M059J (cell line): ENCODE measurements around the gene FNDC10. TPM values are rescaled to one million over a fixed set of nuclear protein-coding genes. Genes with fewer than 3 reads are reported as not detected.
A peak's percentile ranks its signal among the peaks of the same experiment; 100 is the strongest.
"Not testable (repeated sequence)": the region's sequence is repeated elsewhere in the genome, so short reads cannot be mapped to it uniquely, and the experiment has no call there.

Source experiments
- DNase-seq: peaks from one replicate; pipeline ENCODE4 v3.0.0-alpha.2; 2012; ENCODE audit warnings: low read depth
- total RNA-seq: library from RNA; depleted of rRNA; stranded (reverse); fragments of >200 nt; shearing (Covaris generic); gene quantifications from 2 replicates; pipeline ENCODE4 v1.2.3, GENCODE V29; 2014; rRNA removed

FNDC10 gene
- 1.1 and 6.1 TPM in 2 replicates for total RNA-seq

- no peak for DNase-seq
Measured at GRCh38 chr1:1599935-1600860, at the start of gene FNDC10. Gene FNDC10 (minus strand): TSS chr1:1600135. CDS start chr1:1600015, 120 bp downstream.

- not testable (repeated sequence) for DNase-seq
Measured at GRCh38 chr1:1648265-1648664, 48.3 kb upstream of the FNDC10 start.

GRCh38 chr1:1647567-1648241 is 47.8 kb upstream of the FNDC10 start:
- not testable (repeated sequence) for DNase-seq

- DNase-seq: not testable (repeated sequence)
Measured at GRCh38 chr1:1646326-1646725, 46.4 kb upstream of the FNDC10 start.

GRCh38 chr1:1640711-1641461 is 41.0 kb upstream of the FNDC10 start:
- not testable (repeated sequence) for DNase-seq

GRCh38 chr1:1640081-1640480 is 40.1 kb upstream of the FNDC10 start:
- not testable (repeated sequence) for DNase-seq

GRCh38 chr1:1639368-1639767 is 39.4 kb upstream of the FNDC10 start:
- DNase-seq: not testable (repeated sequence)

- DNase-seq: not testable (repeated sequence)
Measured at GRCh38 chr1:1638528-1638927, 38.6 kb upstream of the FNDC10 start.

GRCh38 chr1:1637479-1637875 is 37.5 kb upstream of the FNDC10 start:
- not testable (repeated sequence) for DNase-seq

- DNase-seq: not testable (repeated sequence)
Measured at GRCh38 chr1:1636621-1637478, 36.9 kb upstream of the FNDC10 start.

- not testable (repeated sequence) for DNase-seq
Measured at GRCh38 chr1:1634613-1635012, 34.7 kb upstream of the FNDC10 start.

GRCh38 chr1:1633409-1633808 is 33.5 kb upstream of the FNDC10 start:
- DNase-seq: not testable (repeated sequence)

- no peak for DNase-seq
Measured at GRCh38 chr1:1631782-1632420, 32.0 kb upstream of the FNDC10 start, which contains the start of gene MMP23B. Gene MMP23B (plus strand): TSS chr1:1632173. CDS start chr1:1632219, 46 bp downstream.

GRCh38 chr1:1630965-1631781 is 31.2 kb upstream of the FNDC10 start:
- DNase-seq: no peak

GRCh38 chr1:1630191-1630964 is 30.4 kb upstream of the FNDC10 start:
- no peak for DNase-seq

- no peak for DNase-seq
Measured at GRCh38 chr1:1629430-1630190, 29.7 kb upstream of the FNDC10 start.

GRCh38 chr1:1628754-1629429 is 29.0 kb upstream of the FNDC10 start:
- DNase-seq: peak; percentile 30
